SJSA1 (cell line): Measurements from ENCODE around the gene CUEDC1. TPM values are rescaled to one million over a fixed set of nuclear protein-coding genes. Genes with fewer than 3 reads are reported as not detected.

Source experiments
- DNase-seq, 2 experiments: peaks; one replicate each; pipeline ENCODE4 v3.0.0-alpha.2; 2015 to 2020; ENCODE audit warnings: low spot score in 2 of 2, low read depth in 1 of 2
- H3K27ac ChIP-seq: fragments of 250-450 bp; sonication (Bioruptor Pico); 2 replicates; pipeline ENCODE4 v1.5.1; 2020; ENCODE audit warnings: mild to moderate bottlenecking, moderate library complexity
- H3K27me3 ChIP-seq: fragments of 250-450 bp; sonication (Bioruptor Pico); replicated peaks from 2 replicates; pipeline ENCODE4 v1.5.1; 2020; ENCODE audit warnings: mild to moderate bottlenecking, moderate library complexity
- H3K36me3 ChIP-seq: fragments of 250-450 bp; sonication (Bioruptor Pico); 2 replicates; pipeline ENCODE4 v1.5.1; 2020; ENCODE audit warnings: mild to moderate bottlenecking
- H3K4me1 ChIP-seq: fragments of 250-450 bp; sonication (Bioruptor Pico); replicated peaks from 2 replicates; pipeline ENCODE4 v1.6.1; 2021; ENCODE audit warnings: mild to moderate bottlenecking
- H3K4me3 ChIP-seq: fragments of 250-450 bp; sonication (Bioruptor Pico); 2 replicates; pipeline ENCODE4 v1.5.1; 2020; ENCODE audit warnings: mild to moderate bottlenecking
- H3K9me3 ChIP-seq: fragments of 250-450 bp; sonication (Bioruptor Pico); replicated peaks from 2 replicates; pipeline ENCODE4 v1.5.1; 2020; ENCODE audit warnings: mild to moderate bottlenecking
- total RNA-seq: library from RNA; depleted of rRNA; stranded (reverse); fragments of >200 nt; shearing (Covaris generic); gene quantifications from 2 replicates; pipeline ENCODE4 v1.2.3, GENCODE V29; 2014

Gene CUEDC1
- total RNA-seq, 1 experiment from 2014 or later = 27.3 TPM

GRCh38 chr17:57838453-57838852 lies 116.8 kb downstream of the CUEDC1 start:
- Histone ChIP-seq H3K4me3 (no peak overlapping the region), H3K36me3 (peaks cover 46% of the 10 kb centered on the region), H3K27ac (no peak overlapping the region), H3K27me3 (no peaks in the 10 kb centered on the region), H3K4me1 (peaks cover 4% of the 10 kb centered on the region), H3K9me3 (no peaks in the 10 kb centered on the region)
- no peak for DNase-seq

GRCh38 chr17:57835333-57835900 lies 119.8 kb downstream of the CUEDC1 start:
- no peaks in the 10 kb centered on the region for H3K9me3 ChIP-seq
- no peak overlapping the region for H3K27ac ChIP-seq
- H3K4me3 ChIP-seq = no peak overlapping the region
- H3K36me3 ChIP-seq = peaks cover 26% of the 10 kb centered on the region
- DNase-seq = no peak
- peaks cover 7% of the 10 kb centered on the region for H3K4me1 ChIP-seq
- H3K27me3 ChIP-seq = no peaks in the 10 kb centered on the region

GRCh38 chr17:57834146-57834741 lies 121.0 kb downstream of the CUEDC1 start:
- Histone ChIP-seq H3K9me3 (no peaks in the 10 kb centered on the region), H3K36me3 (peaks cover 14% of the 10 kb centered on the region), H3K4me3 (no peak overlapping the region), H3K27ac (no peak overlapping the region), H3K4me1 (peaks cover 7% of the 10 kb centered on the region), H3K27me3 (no peaks in the 10 kb centered on the region)
- peak in 1 of 2 experiments; percentile 28 for DNase-seq

- Histone ChIP-seq H3K27ac (no peak overlapping the region), H3K4me1 (peaks cover 7% of the 10 kb centered on the region), H3K36me3 (peaks cover 5% of the 10 kb centered on the region; the same call in 1 of the 2 replicates), H3K9me3 (no peaks in the 10 kb centered on the region), H3K27me3 (no peaks in the 10 kb centered on the region), H3K4me3 (no peak overlapping the region)
- DNase-seq = peak; percentile 68 to 69
Observed at GRCh38 chr17:57833179-57833939, 121.9 kb downstream of the CUEDC1 start.

GRCh38 chr17:57832314-57833178 lies 122.7 kb downstream of the CUEDC1 start:
- no peaks in the 10 kb centered on the region for H3K9me3 ChIP-seq
- no peaks in the 10 kb centered on the region for H3K27me3 ChIP-seq
- H3K36me3 ChIP-seq = 0 out of 2 replicates have a peak, but pooled peaks cover 5% of the 10 kb centered on the region
- peaks cover 7% of the 10 kb centered on the region for H3K4me1 ChIP-seq
- DNase-seq = no peak
- H3K4me3 ChIP-seq = no peak overlapping the region
- H3K27ac ChIP-seq = no peak overlapping the region

GRCh38 chr17:57830880-57831279 lies 124.3 kb downstream of the CUEDC1 start:
- Histone ChIP-seq H3K4me1 (peaks cover 7% of the 10 kb centered on the region), H3K9me3 (no peaks in the 10 kb centered on the region)
- no peak for DNase-seq

GRCh38 chr17:57823469-57824401 lies 131.5 kb downstream of the CUEDC1 start:
- Histone ChIP-seq H3K27me3 (0 out of 2 replicates have a peak, but pooled peaks cover 5% of the 10 kb centered on the region), H3K9me3 (no peaks in the 10 kb centered on the region; the same call in 1 of the 2 replicates), H3K4me1 (no peaks in the 10 kb centered on the region), H3K4me3 (no peak overlapping the region), H3K36me3 (no peaks in the 10 kb centered on the region), H3K27ac (no peak overlapping the region)
- DNase-seq = no peak

More at GRCh38 chr17:57830880-57831279, 124.3 kb downstream of the CUEDC1 start:
- no peaks in the 10 kb centered on the region for H3K27me3 ChIP-seq
- no peaks in the 10 kb centered on the region for H3K36me3 ChIP-seq
- H3K4me3 ChIP-seq = no peak overlapping the region
- H3K27ac ChIP-seq = no peak overlapping the region

GRCh38 chr17:57819867-57820266 lies 135.3 kb downstream of the CUEDC1 start:
- H3K27ac ChIP-seq = no peak overlapping the region
- no peaks in the 10 kb centered on the region for H3K36me3 ChIP-seq
- no peaks in the 10 kb centered on the region; the same call in 1 of the 2 replicates for H3K9me3 ChIP-seq
- H3K27me3 ChIP-seq = peaks cover 5% of the 10 kb centered on the region; the same call in 1 of the 2 replicates
- no peak for DNase-seq
- H3K4me3 ChIP-seq = no peak overlapping the region
- no peaks in the 10 kb centered on the region for H3K4me1 ChIP-seq

- Histone ChIP-seq H3K27ac (no peak overlapping the region), H3K4me1 (no peaks in the 10 kb centered on the region), H3K4me3 (no peak overlapping the region), H3K36me3 (no peaks in the 10 kb centered on the region), H3K9me3 (no peaks in the 10 kb centered on the region; the same call in 1 of the 2 replicates), H3K27me3 (peaks cover 11% of the 10 kb centered on the region; the same call in 1 of the 2 replicates)
- no peak for DNase-seq
Observed at GRCh38 chr17:57819285-57819684, 135.9 kb downstream of the CUEDC1 start.

GRCh38 chr17:57818066-57818465 lies 137.1 kb downstream of the CUEDC1 start:
- peaks cover 11% of the 10 kb centered on the region; the same call in 1 of the 2 replicates for H3K27me3 ChIP-seq
- no peak overlapping the region for H3K4me3 ChIP-seq
- H3K4me1 ChIP-seq = no peaks in the 10 kb centered on the region
- no peaks in the 10 kb centered on the region; the same call in 1 of the 2 replicates for H3K9me3 ChIP-seq
- no peaks in the 10 kb centered on the region for H3K36me3 ChIP-seq
- H3K27ac ChIP-seq = no peak overlapping the region
- DNase-seq = no peak

- Histone ChIP-seq H3K27ac (no peak overlapping the region), H3K9me3 (no peaks in the 10 kb centered on the region; the same call in 1 of the 2 replicates), H3K4me3 (no peak overlapping the region), H3K4me1 (no peaks in the 10 kb centered on the region), H3K27me3 (peaks cover 11% of the 10 kb centered on the region; the same call in 1 of the 2 replicates), H3K36me3 (no peaks in the 10 kb centered on the region)
- DNase-seq = peak in 1 of 2 experiments; percentile 29
Observed at GRCh38 chr17:57817299-57817698, 137.9 kb downstream of the CUEDC1 start.

GRCh38 chr17:57814421-57814820 lies 140.8 kb downstream of the CUEDC1 start:
- peaks cover 6% of the 10 kb centered on the region for H3K27me3 ChIP-seq

More at GRCh38 chr17:57814421-57814820, 140.8 kb downstream of the CUEDC1 start:
- H3K36me3 ChIP-seq = no peaks in the 10 kb centered on the region
- no peak for DNase-seq
- H3K4me1 ChIP-seq = peaks cover 21% of the 10 kb centered on the region
- no peaks in the 10 kb centered on the region for H3K9me3 ChIP-seq
- H3K27ac ChIP-seq = no peak overlapping the region
- no peak overlapping the region for H3K4me3 ChIP-seq
